CD14-positive monocyte (primary cell): ENCODE measurements around the gene CLEC17A. TPM values are rescaled to one million over a fixed set of nuclear protein-coding genes. Genes with fewer than 3 reads are reported as not detected.

ENCODE experiments used
- DNase-seq, 3 donors: peaks; one replicate each; pipeline ENCODE4 v3.0.0-alpha.2; 2011 to 2022
- H2AFZ ChIP-seq: 2 replicates; pipeline ENCODE4 v1.6.0; 2012; ENCODE audit warnings: mild to moderate bottlenecking, low read depth, low read length, inconsistent platforms; ENCODE audit not compliant: insufficient read depth, poor library complexity, severe bottlenecking
- H3K27ac ChIP-seq, 2 donors: 1 replicate in 1 of 2; 2 replicates in 1 of 2; pipeline ENCODE4 v1.5.1; 2012 to 2013; ENCODE audit warnings: low read length in 2 of 2, control low read depth in 1 of 2, inconsistent platforms in 1 of 2, low read depth in 1 of 2, mild to moderate bottlenecking in 1 of 2
- H3K27me3 ChIP-seq, 2 donors: one replicate each; pipeline versions ENCODE4 v1.6.0 to v1.6.1; 2011 to 2013; ENCODE audit warnings: low read length in 2 of 2; ENCODE audit not compliant: control insufficient read depth in 2 of 2, insufficient read depth in 2 of 2
- H3K36me3 ChIP-seq, 2 donors: replicated peaks in 1 of 2; 1 replicate in 1 of 2; 2 replicates in 1 of 2; pipeline versions ENCODE4 v1.5.1 to v1.6.1; 2012 to 2013; ENCODE audit warnings: low read length in 2 of 2, control low read depth in 1 of 2, inconsistent platforms in 1 of 2, mild to moderate bottlenecking in 1 of 2; ENCODE audit not compliant: insufficient read depth in 2 of 2, control insufficient read depth in 1 of 2
- H3K4me1 ChIP-seq, 2 donors: 1 replicate in 1 of 2; 2 replicates in 1 of 2; pipeline versions ENCODE4 v1.5.1 to v1.6.1; 2012 to 2013; ENCODE audit warnings: low read length in 2 of 2, control low read depth in 1 of 2, inconsistent platforms in 1 of 2, mild to moderate bottlenecking in 1 of 2, moderate library complexity in 1 of 2; ENCODE audit not compliant: insufficient read depth in 2 of 2, control insufficient read depth in 1 of 2
- H3K4me2 ChIP-seq: replicated peaks from 2 replicates; pipeline ENCODE3; 2012; ENCODE audit warnings: low read length, moderate library complexity, mild to moderate bottlenecking; ENCODE audit not compliant: poor library complexity, severe bottlenecking; ENCODE audit errors: extremely low read depth
- H3K4me3 ChIP-seq, 3 experiments: fragments of 200-600 bp in 1 of 3; sonication (generic) in 1 of 3; replicated peaks in 1 of 3; 1 replicate in 2 of 3; 2 replicates in 1 of 3; pipeline ENCODE4 v1.5.1; 2011 to 2013; ENCODE audit warnings: low read length in 3 of 3, mild to moderate bottlenecking in 3 of 3, control low read depth in 2 of 3, low read depth in 2 of 3, inconsistent platforms in 1 of 3, moderate library complexity in 1 of 3
- H3K79me2 ChIP-seq: 2 replicates; pipeline ENCODE4 v1.6.0; 2012; ENCODE audit warnings: mild to moderate bottlenecking, control low read depth, inconsistent platforms, low read length, moderate library complexity; ENCODE audit not compliant: insufficient read depth
- H3K9ac ChIP-seq: 2 replicates; pipeline ENCODE4 v1.6.0; 2017; ENCODE audit warnings: low read length, mild to moderate bottlenecking; ENCODE audit not compliant: insufficient read depth, poor library complexity, severe bottlenecking
- H3K9me3 ChIP-seq, 2 donors: replicated peaks in 1 of 2; 1 replicate in 1 of 2; 2 replicates in 1 of 2; pipeline versions ENCODE4 v1.5.1 to v1.6.1; 2012 to 2013; ENCODE audit warnings: low read length in 2 of 2, control low read depth in 1 of 2; ENCODE audit not compliant: control insufficient read depth in 1 of 2, insufficient read depth in 1 of 2
- H4K20me1 ChIP-seq: 2 replicates; pipeline ENCODE4 v1.6.0; 2012; ENCODE audit warnings: mild to moderate bottlenecking, low read length, control low read depth, moderate library complexity; ENCODE audit not compliant: insufficient read depth
- H3K27ac Mint-ChIP-seq, 7 donors: one replicate each; pipeline ENCODE4 v1.8.0; 2020; ENCODE audit warnings: mild to moderate bottlenecking in 7 of 7, mixed read lengths in 7 of 7, moderate library complexity in 6 of 7, inconsistent platforms in 2 of 7
- H3K27me3 Mint-ChIP-seq, 3 donors: one replicate each; pipeline ENCODE4 v1.8.0; 2021 to 2022; ENCODE audit warnings: low read depth in 3 of 3, mild to moderate bottlenecking in 3 of 3, mixed read lengths in 3 of 3, moderate library complexity in 3 of 3, inconsistent platforms in 1 of 3
- H3K36me3 Mint-ChIP-seq, 2 donors: one replicate each; pipeline ENCODE4 v1.8.0; 2020; ENCODE audit warnings: mixed read lengths in 2 of 2, inconsistent platforms in 1 of 2, mild to moderate bottlenecking in 1 of 2
- H3K4me1 Mint-ChIP-seq: one replicate; pipeline ENCODE4 v1.8.0; 2020; ENCODE audit warnings: mild to moderate bottlenecking, mixed read lengths
- H3K4me3 Mint-ChIP-seq, 2 donors: one replicate each; pipeline ENCODE4 v1.8.0; 2020; ENCODE audit warnings: mild to moderate bottlenecking in 2 of 2, mixed read lengths in 2 of 2, moderate library complexity in 1 of 2
- H3K9me3 Mint-ChIP-seq, 7 donors: one replicate each; pipeline ENCODE4 v1.8.0; 2020 to 2022; ENCODE audit warnings: mixed read lengths in 7 of 7, mild to moderate bottlenecking in 6 of 7, moderate library complexity in 6 of 7, inconsistent platforms in 2 of 7
- WGBS: methylation state at CpG from one replicate; pipeline ENCODE4 v1.1.5; 2013; ENCODE audit warnings: missing lambda C conversion rate; ENCODE audit not compliant: insufficient coverage; 5-methylcytosine and 5-hydroxymethylcytosine counted together
- intact Hi-C, 2 donors: fragments of 100-400 bp; cut with micrococcal nuclease; formaldehyde crosslinking; loops; one replicate each; pipeline versions ENCODE4 v1.15.0 to v1.15.1; 2023
- polyA plus RNA-seq, 3 donors: library from polyadenylated mRNA; depleted of rRNA in 1 of 3; unstranded in 2 of 3; stranded (reverse) in 1 of 3; fragments of 300-500 nt in 2 of 3; fragments of >200 nt in 1 of 3; fragmentation: Illumina TruSeq in 2 of 3; gene quantifications; 1 replicate in 2 of 3; 2 replicates in 1 of 3; pipeline ENCODE4 v1.2.3, GENCODE V29; 2012 to 2021
- TF ChIP-seq, protein P1 (sequence below): fragments of 200-600 bp; IDR thresholded peaks from one replicate; pipeline ENCODE4 v1.8.0; 2022; ENCODE audit warnings: antibody characterized with exemption, mild to moderate bottlenecking

CLEC17A gene
- polyA plus RNA-seq, 3 donors, result 0.62 to 3.4 (median 2.6) TPM

DNA sequence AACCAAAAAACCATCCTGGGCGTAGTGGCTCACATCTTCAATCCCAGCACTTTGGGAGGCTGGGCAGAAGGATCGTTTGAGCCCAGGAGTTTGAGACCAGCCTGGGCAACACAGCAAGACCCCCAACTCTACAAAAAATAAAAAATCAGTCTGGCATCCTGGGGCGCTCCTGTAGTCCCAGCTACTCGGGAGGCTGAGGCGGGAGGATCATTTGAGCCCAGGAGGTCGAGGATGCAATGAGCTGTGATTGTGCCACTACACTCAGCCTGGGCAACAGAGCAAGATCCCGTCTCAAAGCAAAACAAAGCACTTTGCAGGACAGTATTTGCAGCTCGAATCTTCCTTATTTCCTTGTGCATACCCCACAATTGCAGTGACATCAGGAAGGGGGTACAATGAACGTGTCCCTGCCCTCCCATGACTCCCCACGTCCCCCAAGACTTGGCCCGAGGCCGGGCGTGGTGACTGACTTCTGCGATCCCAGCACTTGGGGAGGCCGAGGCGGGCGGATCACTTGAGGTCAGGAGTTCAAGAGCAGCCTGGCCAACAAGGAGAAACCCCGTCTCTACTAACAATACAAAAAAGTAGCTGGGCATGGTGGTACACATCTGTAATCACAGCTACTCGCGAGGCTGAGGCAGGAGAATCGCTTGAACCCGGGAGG lies 11.9 kb upstream of the CLEC17A start:
- H3K9me3 ChIP-seq, result no peaks in the 10 kb centered on the region
- TF ChIP-seq, protein P1, sequence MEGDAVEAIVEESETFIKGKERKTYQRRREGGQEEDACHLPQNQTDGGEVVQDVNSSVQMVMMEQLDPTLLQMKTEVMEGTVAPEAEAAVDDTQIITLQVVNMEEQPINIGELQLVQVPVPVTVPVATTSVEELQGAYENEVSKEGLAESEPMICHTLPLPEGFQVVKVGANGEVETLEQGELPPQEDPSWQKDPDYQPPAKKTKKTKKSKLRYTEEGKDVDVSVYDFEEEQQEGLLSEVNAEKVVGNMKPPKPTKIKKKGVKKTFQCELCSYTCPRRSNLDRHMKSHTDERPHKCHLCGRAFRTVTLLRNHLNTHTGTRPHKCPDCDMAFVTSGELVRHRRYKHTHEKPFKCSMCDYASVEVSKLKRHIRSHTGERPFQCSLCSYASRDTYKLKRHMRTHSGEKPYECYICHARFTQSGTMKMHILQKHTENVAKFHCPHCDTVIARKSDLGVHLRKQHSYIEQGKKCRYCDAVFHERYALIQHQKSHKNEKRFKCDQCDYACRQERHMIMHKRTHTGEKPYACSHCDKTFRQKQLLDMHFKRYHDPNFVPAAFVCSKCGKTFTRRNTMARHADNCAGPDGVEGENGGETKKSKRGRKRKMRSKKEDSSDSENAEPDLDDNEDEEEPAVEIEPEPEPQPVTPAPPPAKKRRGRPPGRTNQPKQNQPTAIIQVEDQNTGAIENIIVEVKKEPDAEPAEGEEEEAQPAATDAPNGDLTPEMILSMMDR, result no peak
- H3K27ac Mint-ChIP-seq, result peak overlapping the region in 5 of 7 donors; percentile 59 to 95 (median 91)
- H3K4me2 ChIP-seq, result peak overlapping the region; percentile 96
- H3K27me3 Mint-ChIP-seq, result no peaks in the 10 kb centered on the region
- peaks cover 37% of the 10 kb centered on the region for H4K20me1 ChIP-seq
- intact Hi-C loops, result loop anchor here (5.0 to 10.0 kb wide), 3 partner anchors 101 to 204 kb away; partner anchors contain the start of genes ADGRE2 (in 1 of the 2) and ADGRE3 (in 1 of the 2)
- peaks cover 40% of the 10 kb centered on the region for H3K79me2 ChIP-seq
- H3K27ac ChIP-seq, result peak overlapping the region in 1 of 2 donors; percentile 88
- peaks cover 42% of the 10 kb centered on the region for H3K4me1 Mint-ChIP-seq
- peak overlapping the region; percentile 91 to 94 for H3K4me3 Mint-ChIP-seq
- H3K4me3 ChIP-seq, result peak overlapping the region; percentile 58 to 97 (median 97)
- no peaks in the 10 kb centered on the region for H3K27me3 ChIP-seq
- H3K9ac ChIP-seq, result peak overlapping the region; percentile 80
- WGBS, result 47% methylated on average over 13 of the region's 22 CpGs
- peaks cover 10 to 16% of the 10 kb centered on the region in 2 donors for H3K36me3 ChIP-seq
- H3K9me3 Mint-ChIP-seq, result no peaks in the 10 kb centered on the region
- H3K4me1 ChIP-seq, result peaks cover 27 to 31% of the 10 kb centered on the region in 2 donors
- no peak for DNase-seq
- H3K36me3 Mint-ChIP-seq, result peaks cover 15 to 32% of the 10 kb centered on the region in 2 donors
- H2AFZ ChIP-seq, result peak overlapping the region; percentile 100

DNA sequence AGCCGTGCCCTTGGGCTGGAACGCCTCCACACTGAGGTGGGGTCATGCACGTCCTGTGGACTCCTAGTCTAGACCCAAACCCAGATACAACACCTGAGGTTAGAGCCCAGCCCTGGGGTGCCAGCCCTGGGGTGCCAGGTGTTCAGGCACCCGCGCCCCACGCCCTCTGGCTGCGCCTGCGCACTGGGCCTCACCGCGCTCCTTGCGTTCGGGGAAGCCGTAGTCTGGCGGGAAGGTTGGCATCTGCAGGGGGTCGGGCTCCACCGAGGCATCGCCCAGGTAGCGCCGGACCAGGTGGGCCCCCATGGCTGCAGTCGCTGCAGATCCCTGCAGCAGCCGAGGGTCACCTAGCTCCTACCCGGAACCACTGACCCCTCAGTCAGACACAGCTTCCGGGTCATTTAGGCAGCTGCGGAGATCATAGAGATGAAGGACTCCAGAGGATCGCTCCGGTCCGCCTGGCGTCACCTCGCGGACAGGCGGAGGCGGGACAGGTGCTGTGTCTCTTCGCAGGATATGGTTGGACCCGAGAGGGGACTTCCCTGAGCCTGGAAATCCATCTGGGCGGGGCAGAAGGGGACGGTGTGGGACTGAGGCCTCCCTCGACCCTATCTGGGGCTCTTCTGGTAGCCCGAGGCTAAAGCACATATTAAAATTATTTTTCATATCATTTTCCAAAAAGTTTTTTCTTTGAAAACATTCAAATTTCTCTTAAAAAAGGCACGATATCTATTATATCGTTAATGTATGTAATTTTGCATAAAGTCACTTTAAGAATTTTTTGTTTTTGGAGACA lies 11.0 kb upstream of the CLEC17A start, which contains the start of gene NDUFB7:
Gene NDUFB7, minus strand, starts transcription at position 372 of the 796 bp plus-strand sequence. Its CDS starts 66 bp downstream, at position 306.
- WGBS, result under 1% methylated on average over 34 of the region's 40 CpGs
- Mint-ChIP-seq H3K27ac (peak within 1 kb of the TSS; percentile 88 to 95 (median 92)), H3K36me3 (peaks cover 13 to 25% of the 10 kb centered on the region in 2 donors), H3K9me3 (no peaks in the 10 kb centered on the region), H3K4me1 (peaks cover 43% of the 10 kb centered on the region), H3K4me3 (peak within 1 kb of the TSS; percentile 91 to 94), H3K27me3 (no peaks in the 10 kb centered on the region)
- peak; percentile 93 to 96 (median 95) for DNase-seq
- intact Hi-C loops, result loop anchor here (2.0 to 10.0 kb wide), 4 partner anchors 100 to 203 kb away; partner anchors contain the start of genes ADGRE2 (in 1 of the 2) and ADGRE3 (in 1 of the 2)
- Histone ChIP-seq H3K27ac (peak within 1 kb of the TSS; percentile 16 to 88), H3K4me3 (peak within 1 kb of the TSS; percentile 58 to 97 (median 97)), H3K9me3 (no peaks in the 10 kb centered on the region), H3K4me1 (peaks cover 27 to 31% of the 10 kb centered on the region in 2 donors), H3K27me3 (no peaks in the 10 kb centered on the region), H3K79me2 (peaks cover 40% of the 10 kb centered on the region), H3K36me3 (peaks cover 7 to 11% of the 10 kb centered on the region in 2 donors), H2AFZ (peak within 1 kb of the TSS; percentile 100), H3K4me2 (peak within 1 kb of the TSS; percentile 96), H4K20me1 (peaks cover 33% of the 10 kb centered on the region), H3K9ac (peak within 1 kb of the TSS; percentile 80)
- TF ChIP-seq, protein P1, result peak; percentile 83
